CD14-positive monocyte (primary cell): Measurements from ENCODE around the gene TUBAL3. TPM values are rescaled to one million over a fixed set of nuclear protein-coding genes. Genes with fewer than 3 reads are reported as not detected.

Experiments used
- DNase-seq, 3 donors: peaks; one replicate each; pipeline ENCODE4 v3.0.0-alpha.2; 2011 to 2022
- H2AFZ ChIP-seq: 2 replicates; pipeline ENCODE4 v1.6.0; 2012; ENCODE audit warnings: mild to moderate bottlenecking, low read depth, low read length, inconsistent platforms; ENCODE audit not compliant: insufficient read depth, poor library complexity, severe bottlenecking
- H3K27ac ChIP-seq, 2 donors: 1 replicate in 1 of 2; 2 replicates in 1 of 2; pipeline ENCODE4 v1.5.1; 2012 to 2013; ENCODE audit warnings: low read length in 2 of 2, control low read depth in 1 of 2, inconsistent platforms in 1 of 2, low read depth in 1 of 2, mild to moderate bottlenecking in 1 of 2
- H3K27me3 ChIP-seq, 2 donors: one replicate each; pipeline versions ENCODE4 v1.6.0 to v1.6.1; 2011 to 2013; ENCODE audit warnings: low read length in 2 of 2; ENCODE audit not compliant: control insufficient read depth in 2 of 2, insufficient read depth in 2 of 2
- H3K36me3 ChIP-seq, 2 donors: replicated peaks in 1 of 2; 1 replicate in 1 of 2; 2 replicates in 1 of 2; pipeline versions ENCODE4 v1.5.1 to v1.6.1; 2012 to 2013; ENCODE audit warnings: low read length in 2 of 2, control low read depth in 1 of 2, inconsistent platforms in 1 of 2, mild to moderate bottlenecking in 1 of 2; ENCODE audit not compliant: insufficient read depth in 2 of 2, control insufficient read depth in 1 of 2
- H3K4me1 ChIP-seq, 2 donors: 1 replicate in 1 of 2; 2 replicates in 1 of 2; pipeline versions ENCODE4 v1.5.1 to v1.6.1; 2012 to 2013; ENCODE audit warnings: low read length in 2 of 2, control low read depth in 1 of 2, inconsistent platforms in 1 of 2, mild to moderate bottlenecking in 1 of 2, moderate library complexity in 1 of 2; ENCODE audit not compliant: insufficient read depth in 2 of 2, control insufficient read depth in 1 of 2
- H3K4me2 ChIP-seq: replicated peaks from 2 replicates; pipeline ENCODE3; 2012; ENCODE audit warnings: low read length, moderate library complexity, mild to moderate bottlenecking; ENCODE audit not compliant: poor library complexity, severe bottlenecking; ENCODE audit errors: extremely low read depth
- H3K4me3 ChIP-seq, 3 experiments: fragments of 200-600 bp in 1 of 3; sonication (generic) in 1 of 3; replicated peaks in 1 of 3; 1 replicate in 2 of 3; 2 replicates in 1 of 3; pipeline ENCODE4 v1.5.1; 2011 to 2013; ENCODE audit warnings: low read length in 3 of 3, mild to moderate bottlenecking in 3 of 3, control low read depth in 2 of 3, low read depth in 2 of 3, inconsistent platforms in 1 of 3, moderate library complexity in 1 of 3
- H3K79me2 ChIP-seq: 2 replicates; pipeline ENCODE4 v1.6.0; 2012; ENCODE audit warnings: mild to moderate bottlenecking, control low read depth, inconsistent platforms, low read length, moderate library complexity; ENCODE audit not compliant: insufficient read depth
- H3K9ac ChIP-seq: 2 replicates; pipeline ENCODE4 v1.6.0; 2017; ENCODE audit warnings: low read length, mild to moderate bottlenecking; ENCODE audit not compliant: insufficient read depth, poor library complexity, severe bottlenecking
- H3K9me3 ChIP-seq, 2 donors: replicated peaks in 1 of 2; 1 replicate in 1 of 2; 2 replicates in 1 of 2; pipeline versions ENCODE4 v1.5.1 to v1.6.1; 2012 to 2013; ENCODE audit warnings: low read length in 2 of 2, control low read depth in 1 of 2; ENCODE audit not compliant: control insufficient read depth in 1 of 2, insufficient read depth in 1 of 2
- H4K20me1 ChIP-seq: 2 replicates; pipeline ENCODE4 v1.6.0; 2012; ENCODE audit warnings: mild to moderate bottlenecking, low read length, control low read depth, moderate library complexity; ENCODE audit not compliant: insufficient read depth
- H3K27ac Mint-ChIP-seq, 7 donors: one replicate each; pipeline ENCODE4 v1.8.0; 2020; ENCODE audit warnings: mild to moderate bottlenecking in 7 of 7, mixed read lengths in 7 of 7, moderate library complexity in 6 of 7, inconsistent platforms in 2 of 7
- H3K27me3 Mint-ChIP-seq, 3 donors: one replicate each; pipeline ENCODE4 v1.8.0; 2021 to 2022; ENCODE audit warnings: low read depth in 3 of 3, mild to moderate bottlenecking in 3 of 3, mixed read lengths in 3 of 3, moderate library complexity in 3 of 3, inconsistent platforms in 1 of 3
- H3K36me3 Mint-ChIP-seq, 2 donors: one replicate each; pipeline ENCODE4 v1.8.0; 2020; ENCODE audit warnings: mixed read lengths in 2 of 2, inconsistent platforms in 1 of 2, mild to moderate bottlenecking in 1 of 2
- H3K4me1 Mint-ChIP-seq: one replicate; pipeline ENCODE4 v1.8.0; 2020; ENCODE audit warnings: mild to moderate bottlenecking, mixed read lengths
- H3K4me3 Mint-ChIP-seq, 2 donors: one replicate each; pipeline ENCODE4 v1.8.0; 2020; ENCODE audit warnings: mild to moderate bottlenecking in 2 of 2, mixed read lengths in 2 of 2, moderate library complexity in 1 of 2
- H3K9me3 Mint-ChIP-seq, 7 donors: one replicate each; pipeline ENCODE4 v1.8.0; 2020 to 2022; ENCODE audit warnings: mixed read lengths in 7 of 7, mild to moderate bottlenecking in 6 of 7, moderate library complexity in 6 of 7, inconsistent platforms in 2 of 7
- WGBS: methylation state at CpG from one replicate; pipeline ENCODE4 v1.1.5; 2013; ENCODE audit warnings: missing lambda C conversion rate; ENCODE audit not compliant: insufficient coverage; 5-methylcytosine and 5-hydroxymethylcytosine counted together
- intact Hi-C, 2 donors: fragments of 100-400 bp; cut with micrococcal nuclease; formaldehyde crosslinking; loops; one replicate each; pipeline versions ENCODE4 v1.15.0 to v1.15.1; 2023
- polyA plus RNA-seq, 3 donors: library from polyadenylated mRNA; depleted of rRNA in 1 of 3; unstranded in 2 of 3; stranded (reverse) in 1 of 3; fragments of 300-500 nt in 2 of 3; fragments of >200 nt in 1 of 3; fragmentation: Illumina TruSeq in 2 of 3; gene quantifications; 1 replicate in 2 of 3; 2 replicates in 1 of 3; pipeline ENCODE4 v1.2.3, GENCODE V29; 2012 to 2021
- TF ChIP-seq, protein P1 (sequence below): fragments of 200-600 bp; IDR thresholded peaks from one replicate; pipeline ENCODE4 v1.8.0; 2022; ENCODE audit warnings: antibody characterized with exemption, mild to moderate bottlenecking

TUBAL3 gene
- polyA plus RNA-seq, 3 donors: not detected

GRCh38 chr10:5413012-5413938, 8.6 kb upstream of the TUBAL3 start:
- H3K27ac Mint-ChIP-seq: no peak overlapping the region
- Histone ChIP-seq H3K4me2 (peak overlapping the region; percentile 76), H3K79me2 (peaks cover 52% of the 10 kb centered on the region), H3K27me3 (no peaks in the 10 kb centered on the region), H4K20me1 (no peaks in the 10 kb centered on the region), H3K4me3 (peak overlapping the region; percentile 62 to 92 (median 80)), H3K9ac (peak overlapping the region; percentile 77), H3K36me3 (no peaks in the 10 kb centered on the region), H3K4me1 (peaks cover 8 to 9% of the 10 kb centered on the region in 2 donors), H2AFZ (peak overlapping the region; percentile 86), H3K27ac (peak overlapping the region in 1 of 2 donors; percentile 4), H3K9me3 (peaks cover 0 to 10% of the 10 kb centered on the region in 2 donors)
- DNase-seq: peak in 1 of 3 donors; percentile 5
- peaks cover 2 to 12% of the 10 kb centered on the region in 2 donors for H3K36me3 Mint-ChIP-seq
- intact Hi-C loops: no loop called here
- 20% methylated on average over 9 of the region's 20 CpGs for WGBS
- peaks cover 0 to 4% (median 2%) of the 10 kb centered on the region in 3 donors for H3K27me3 Mint-ChIP-seq
- peaks cover 3% of the 10 kb centered on the region for H3K4me1 Mint-ChIP-seq
- no peak overlapping the region for H3K4me3 Mint-ChIP-seq
- H3K9me3 Mint-ChIP-seq: peaks cover 5 to 14% (median 7%) of the 10 kb centered on the region in 7 donors
- TF ChIP-seq, protein P1, sequence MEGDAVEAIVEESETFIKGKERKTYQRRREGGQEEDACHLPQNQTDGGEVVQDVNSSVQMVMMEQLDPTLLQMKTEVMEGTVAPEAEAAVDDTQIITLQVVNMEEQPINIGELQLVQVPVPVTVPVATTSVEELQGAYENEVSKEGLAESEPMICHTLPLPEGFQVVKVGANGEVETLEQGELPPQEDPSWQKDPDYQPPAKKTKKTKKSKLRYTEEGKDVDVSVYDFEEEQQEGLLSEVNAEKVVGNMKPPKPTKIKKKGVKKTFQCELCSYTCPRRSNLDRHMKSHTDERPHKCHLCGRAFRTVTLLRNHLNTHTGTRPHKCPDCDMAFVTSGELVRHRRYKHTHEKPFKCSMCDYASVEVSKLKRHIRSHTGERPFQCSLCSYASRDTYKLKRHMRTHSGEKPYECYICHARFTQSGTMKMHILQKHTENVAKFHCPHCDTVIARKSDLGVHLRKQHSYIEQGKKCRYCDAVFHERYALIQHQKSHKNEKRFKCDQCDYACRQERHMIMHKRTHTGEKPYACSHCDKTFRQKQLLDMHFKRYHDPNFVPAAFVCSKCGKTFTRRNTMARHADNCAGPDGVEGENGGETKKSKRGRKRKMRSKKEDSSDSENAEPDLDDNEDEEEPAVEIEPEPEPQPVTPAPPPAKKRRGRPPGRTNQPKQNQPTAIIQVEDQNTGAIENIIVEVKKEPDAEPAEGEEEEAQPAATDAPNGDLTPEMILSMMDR: no peak

DNA sequence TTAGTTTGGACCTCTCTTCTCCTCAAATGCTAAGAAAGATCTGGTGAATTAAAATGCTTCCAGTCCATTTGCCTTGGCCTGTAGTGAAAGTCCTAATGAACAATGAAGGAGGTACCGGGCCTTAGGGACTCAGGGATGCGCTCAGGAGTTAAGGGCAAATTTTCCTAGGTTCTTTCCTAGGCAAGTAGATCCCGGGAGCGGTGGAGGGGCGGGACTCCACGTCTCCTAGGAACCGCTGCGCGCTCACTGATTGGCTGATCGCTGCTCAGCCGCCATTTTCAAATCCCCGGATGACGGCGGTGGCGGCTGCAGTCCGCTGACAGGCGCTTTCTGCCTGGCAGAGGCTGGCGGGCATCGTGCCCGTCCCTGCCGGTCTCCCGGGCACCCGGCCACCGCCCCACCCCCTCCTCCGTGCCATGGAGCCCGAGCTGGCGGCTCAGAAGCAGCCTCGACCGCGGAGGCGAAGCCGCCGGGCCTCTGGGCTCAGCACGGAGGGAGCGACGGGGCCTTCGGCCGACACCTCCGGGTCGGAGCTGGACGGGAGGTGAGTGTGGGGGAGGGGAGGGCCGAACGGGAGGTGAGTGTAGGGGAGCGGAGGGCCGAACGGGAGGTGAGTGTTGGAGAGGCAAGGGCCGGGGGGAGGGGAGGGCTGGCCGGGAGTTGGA, 7.8 kb upstream of the TUBAL3 start, which contains the start of gene NET1:
NET1 (plus strand) TSS at position 281 of the 665 bp plus-strand sequence; CDS start at position 417, 136 bp downstream.
- peaks cover 2 to 9% of the 10 kb centered on the region in 2 donors for H3K36me3 Mint-ChIP-seq
- peak within 1 kb of the TSS in 1 of 2 donors; percentile 60 for H3K27ac ChIP-seq
- H3K9me3 Mint-ChIP-seq: peaks cover under 1 to 12% (median 5%) of the 10 kb centered on the region in 7 donors
- H3K4me3 Mint-ChIP-seq: peak within 1 kb of the TSS in 1 of 2 donors; percentile 93
- peaks cover 3% of the 10 kb centered on the region for H3K4me1 Mint-ChIP-seq
- peak; percentile 51 to 73 (median 72) for DNase-seq
- peaks cover 0 to 10% of the 10 kb centered on the region in 2 donors for H3K9me3 ChIP-seq
- peak within 1 kb of the TSS; percentile 77 for H3K9ac ChIP-seq
- WGBS: 0% methylated on average over 32 of the region's 48 CpGs
- H3K79me2 ChIP-seq: peaks cover 46% of the 10 kb centered on the region
- H3K4me1 ChIP-seq: peaks cover 8 to 9% of the 10 kb centered on the region in 2 donors
- peak within 1 kb of the TSS; percentile 62 to 92 (median 80) for H3K4me3 ChIP-seq
- intact Hi-C loops: no loop called here
- TF ChIP-seq, protein P1: no peak
- H3K27me3 ChIP-seq: no peaks in the 10 kb centered on the region
- H4K20me1 ChIP-seq: no peaks in the 10 kb centered on the region
- H2AFZ ChIP-seq: peak within 1 kb of the TSS; percentile 86
- peaks cover 0 to 4% (median 2%) of the 10 kb centered on the region in 3 donors for H3K27me3 Mint-ChIP-seq
- peak within 1 kb of the TSS; percentile 76 for H3K4me2 ChIP-seq
- peak within 1 kb of the TSS in 2 of 7 donors; percentile 10 to 68 for H3K27ac Mint-ChIP-seq
- H3K36me3 ChIP-seq: no peaks in the 10 kb centered on the region
